PFSK-1 (cell line): ENCODE measurements around the gene GPR3.

Source experiments
- FOXP2 ChIP-seq: optimal IDR thresholded peaks from 2 replicates; pipeline ENCODE3; 2011; ENCODE audit warnings: borderline replicate concordance, control low read depth, inconsistent platforms; ENCODE audit not compliant: insufficient read depth; ENCODE audit errors: extremely low read length, extremely low read depth
- POLR2AphosphoS5 ChIP-seq: IDR thresholded peaks from 2 replicates; pipeline ENCODE4 v1.6.1; 2012; ENCODE audit warnings: low read depth, mild to moderate bottlenecking, control low read depth, low read length, moderate library complexity
- SIN3A ChIP-seq: IDR thresholded peaks from 2 replicates; pipeline ENCODE4 v1.6.1; 2012; ENCODE audit warnings: mild to moderate bottlenecking, low read length, moderate library complexity, borderline replicate concordance; ENCODE audit not compliant: insufficient read depth
- TAF1 ChIP-seq: IDR thresholded peaks from 2 replicates; pipeline ENCODE4 v1.6.1; 2012; ENCODE audit warnings: low read length, control low read depth, borderline replicate concordance; ENCODE audit not compliant: insufficient read depth
- TF ChIP-seq, protein P1 (sequence below), 2 experiments: IDR thresholded peaks; 2 replicates each; pipeline versions ENCODE4 v1.6.1 to v1.8.0; 2011 to 2012; ENCODE audit warnings: low read depth in 2 of 2, low read length in 2 of 2, control low read depth in 1 of 2, inconsistent platforms in 1 of 2, mild to moderate bottlenecking in 1 of 2, moderate library complexity in 1 of 2; ENCODE audit not compliant: insufficient read depth in 1 of 2

GPR3 gene

DNA sequence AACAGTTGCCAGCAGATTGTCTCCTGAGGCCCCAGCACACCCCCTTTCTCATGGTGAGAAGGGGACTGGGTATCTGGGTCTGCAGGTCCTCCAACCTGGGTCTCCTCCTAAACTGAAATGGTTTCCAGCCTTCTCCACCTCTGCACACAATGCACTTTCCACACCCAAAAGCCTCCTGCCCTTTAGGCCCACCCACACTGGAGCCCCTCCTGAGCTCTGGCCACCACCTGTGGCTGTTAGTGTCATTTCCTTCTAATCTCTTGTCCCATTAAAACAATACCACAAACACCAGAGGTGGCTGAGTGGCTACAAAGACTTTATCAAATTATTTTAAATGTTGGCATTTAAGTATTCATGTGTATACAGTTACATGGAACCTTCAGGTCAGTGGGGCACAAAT, 11.5 kb downstream of the GPR3 start:
- TF ChIP-seq, protein P1, sequence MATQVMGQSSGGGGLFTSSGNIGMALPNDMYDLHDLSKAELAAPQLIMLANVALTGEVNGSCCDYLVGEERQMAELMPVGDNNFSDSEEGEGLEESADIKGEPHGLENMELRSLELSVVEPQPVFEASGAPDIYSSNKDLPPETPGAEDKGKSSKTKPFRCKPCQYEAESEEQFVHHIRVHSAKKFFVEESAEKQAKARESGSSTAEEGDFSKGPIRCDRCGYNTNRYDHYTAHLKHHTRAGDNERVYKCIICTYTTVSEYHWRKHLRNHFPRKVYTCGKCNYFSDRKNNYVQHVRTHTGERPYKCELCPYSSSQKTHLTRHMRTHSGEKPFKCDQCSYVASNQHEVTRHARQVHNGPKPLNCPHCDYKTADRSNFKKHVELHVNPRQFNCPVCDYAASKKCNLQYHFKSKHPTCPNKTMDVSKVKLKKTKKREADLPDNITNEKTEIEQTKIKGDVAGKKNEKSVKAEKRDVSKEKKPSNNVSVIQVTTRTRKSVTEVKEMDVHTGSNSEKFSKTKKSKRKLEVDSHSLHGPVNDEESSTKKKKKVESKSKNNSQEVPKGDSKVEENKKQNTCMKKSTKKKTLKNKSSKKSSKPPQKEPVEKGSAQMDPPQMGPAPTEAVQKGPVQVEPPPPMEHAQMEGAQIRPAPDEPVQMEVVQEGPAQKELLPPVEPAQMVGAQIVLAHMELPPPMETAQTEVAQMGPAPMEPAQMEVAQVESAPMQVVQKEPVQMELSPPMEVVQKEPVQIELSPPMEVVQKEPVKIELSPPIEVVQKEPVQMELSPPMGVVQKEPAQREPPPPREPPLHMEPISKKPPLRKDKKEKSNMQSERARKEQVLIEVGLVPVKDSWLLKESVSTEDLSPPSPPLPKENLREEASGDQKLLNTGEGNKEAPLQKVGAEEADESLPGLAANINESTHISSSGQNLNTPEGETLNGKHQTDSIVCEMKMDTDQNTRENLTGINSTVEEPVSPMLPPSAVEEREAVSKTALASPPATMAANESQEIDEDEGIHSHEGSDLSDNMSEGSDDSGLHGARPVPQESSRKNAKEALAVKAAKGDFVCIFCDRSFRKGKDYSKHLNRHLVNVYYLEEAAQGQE (IDR thresholded peaks at IDR 0.05; ENCODE audit: insufficient read depth in 1 of 2, low read depth in 2 of 2, low read length in 2 of 2): no peak
- TF ChIP-seq FOXP2: no peak
- TF ChIP-seq SIN3A: no peak
- no peak for TF ChIP-seq POLR2AphosphoS5
- TF ChIP-seq TAF1: no peak

DNA sequence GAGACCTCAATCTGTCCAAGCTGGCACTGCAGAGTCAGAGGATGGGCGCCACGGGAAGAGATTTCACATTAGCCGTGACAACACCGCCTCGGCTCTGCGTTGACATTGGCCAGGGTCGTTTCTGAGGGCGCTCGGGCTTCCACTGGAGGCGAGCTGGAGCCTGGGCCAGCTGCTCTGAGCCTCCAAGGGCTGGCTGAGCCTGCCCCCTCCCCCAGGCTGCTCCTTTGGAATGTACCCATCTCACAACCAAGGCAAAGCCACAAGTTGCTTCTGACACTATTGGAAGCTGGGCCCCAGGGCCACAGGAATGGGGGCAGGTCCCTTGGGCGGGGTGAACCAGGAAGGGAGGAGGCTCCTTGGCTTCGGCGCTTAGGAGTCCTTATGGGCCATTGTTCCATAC, 12.7 kb downstream of the GPR3 start:
- TF ChIP-seq POLR2AphosphoS5: no peak
- no peak for TF ChIP-seq TAF1

DNA sequence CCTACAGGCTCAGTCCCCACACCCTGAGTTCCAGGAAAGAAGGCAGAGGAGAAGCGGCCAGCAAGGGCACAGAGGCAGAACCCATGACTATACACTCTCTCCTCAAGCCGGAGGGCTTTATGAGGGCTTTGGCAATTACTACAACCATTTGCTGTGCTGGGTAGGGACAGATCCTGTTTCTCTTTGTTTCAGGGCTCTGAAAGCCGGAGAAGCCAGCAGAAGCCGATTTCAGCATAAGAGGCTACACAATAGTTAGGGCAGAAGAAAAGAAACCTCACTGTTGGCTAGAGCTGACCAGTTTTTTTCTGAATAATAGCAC, 13.9 kb downstream of the GPR3 start:
- no peak for TF ChIP-seq FOXP2
- no peak for TF ChIP-seq POLR2AphosphoS5
- no peak for TF ChIP-seq SIN3A
- TF ChIP-seq, protein P1 (IDR thresholded peaks at IDR 0.05; ENCODE audit: insufficient read depth in 1 of 2, low read depth in 2 of 2, low read length in 2 of 2): no peak
- TF ChIP-seq TAF1: no peak

DNA sequence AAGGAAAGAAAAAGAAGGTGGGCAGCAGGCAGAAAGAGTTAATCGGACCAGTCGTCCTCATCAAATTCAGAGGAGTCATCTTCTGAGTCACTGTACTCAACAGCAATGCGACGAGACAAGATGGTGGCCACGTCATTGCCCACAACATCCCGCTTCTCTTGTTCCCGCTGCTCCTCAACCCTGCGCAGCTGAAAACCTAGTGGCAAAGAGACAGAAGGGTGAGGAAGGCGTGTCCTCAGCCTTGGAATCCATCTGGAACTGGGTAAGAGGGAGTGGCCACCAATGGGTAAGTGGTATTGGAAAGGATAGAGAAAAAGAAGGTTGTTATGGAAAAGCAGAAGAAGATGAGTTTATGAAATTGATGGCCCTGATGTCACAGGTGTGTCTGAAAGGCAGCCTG, 15.7 kb downstream of the GPR3 start:
- no peak for TF ChIP-seq FOXP2
- TF ChIP-seq POLR2AphosphoS5: no peak
- TF ChIP-seq, protein P1 (IDR thresholded peaks at IDR 0.05; ENCODE audit: insufficient read depth in 1 of 2, low read depth in 2 of 2, low read length in 2 of 2): no peak
- TF ChIP-seq TAF1: no peak
- TF ChIP-seq SIN3A: no peak

DNA sequence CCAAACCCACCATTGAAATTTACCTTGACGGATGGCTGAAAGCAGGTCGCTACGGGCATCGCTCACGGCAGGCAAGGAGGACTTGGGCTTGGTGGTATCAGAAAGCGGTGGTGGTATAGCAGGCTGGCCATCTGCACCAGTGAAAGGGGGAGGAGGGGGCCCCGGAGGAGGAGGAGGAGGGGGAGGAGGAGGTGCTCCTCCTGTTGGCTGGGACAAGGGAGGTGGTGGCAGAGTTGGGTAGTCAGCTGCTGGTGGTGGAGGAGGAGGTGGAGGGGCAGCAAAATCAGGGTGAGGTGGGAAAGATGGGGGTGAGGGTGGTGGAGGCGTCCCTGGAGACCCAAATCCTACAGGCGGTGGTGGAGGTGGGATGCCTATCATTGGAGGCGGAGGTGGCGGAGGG, 17.2 kb downstream of the GPR3 start:
- TF ChIP-seq, protein P1 (IDR thresholded peaks at IDR 0.05; ENCODE audit: insufficient read depth in 1 of 2, low read depth in 2 of 2, low read length in 2 of 2): no peak
- TF ChIP-seq TAF1 (no peak), POLR2AphosphoS5 (no peak), FOXP2 (no peak), SIN3A (no peak)
